ENCODE data around the gene EVA1C. TPM values are rescaled to one million over a fixed set of nuclear protein-coding genes. Genes with fewer than 3 reads are reported as not detected.

Gene EVA1C
- total and polyA plus RNA-seq, 9 of the 15 experiments (the other 6 are each of a cell fraction or from before 2014, with no cell fraction given) = 0.22 TPM; not detected in 8

DNA sequence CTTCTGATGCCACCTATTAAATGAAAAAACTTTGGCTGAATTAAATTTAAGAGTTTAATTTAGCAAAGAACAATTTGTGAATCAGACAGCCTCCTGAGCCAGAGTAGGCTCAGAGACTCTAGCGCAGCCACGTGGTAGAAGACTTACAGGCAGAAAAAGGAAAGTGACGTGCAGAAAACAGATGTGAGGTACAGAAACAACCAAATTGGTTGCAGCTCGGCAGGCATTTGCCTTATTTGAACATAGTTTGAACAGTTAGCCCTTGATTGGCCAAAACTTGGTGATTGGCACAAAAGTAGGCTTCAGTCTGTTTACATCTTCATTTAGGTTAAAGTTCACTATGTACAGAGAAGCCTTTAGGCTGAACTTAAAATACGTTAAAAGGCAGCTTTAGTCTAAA, 149.9 kb downstream of the EVA1C start (continued):
- TF ChIP-seq, protein P1, sequence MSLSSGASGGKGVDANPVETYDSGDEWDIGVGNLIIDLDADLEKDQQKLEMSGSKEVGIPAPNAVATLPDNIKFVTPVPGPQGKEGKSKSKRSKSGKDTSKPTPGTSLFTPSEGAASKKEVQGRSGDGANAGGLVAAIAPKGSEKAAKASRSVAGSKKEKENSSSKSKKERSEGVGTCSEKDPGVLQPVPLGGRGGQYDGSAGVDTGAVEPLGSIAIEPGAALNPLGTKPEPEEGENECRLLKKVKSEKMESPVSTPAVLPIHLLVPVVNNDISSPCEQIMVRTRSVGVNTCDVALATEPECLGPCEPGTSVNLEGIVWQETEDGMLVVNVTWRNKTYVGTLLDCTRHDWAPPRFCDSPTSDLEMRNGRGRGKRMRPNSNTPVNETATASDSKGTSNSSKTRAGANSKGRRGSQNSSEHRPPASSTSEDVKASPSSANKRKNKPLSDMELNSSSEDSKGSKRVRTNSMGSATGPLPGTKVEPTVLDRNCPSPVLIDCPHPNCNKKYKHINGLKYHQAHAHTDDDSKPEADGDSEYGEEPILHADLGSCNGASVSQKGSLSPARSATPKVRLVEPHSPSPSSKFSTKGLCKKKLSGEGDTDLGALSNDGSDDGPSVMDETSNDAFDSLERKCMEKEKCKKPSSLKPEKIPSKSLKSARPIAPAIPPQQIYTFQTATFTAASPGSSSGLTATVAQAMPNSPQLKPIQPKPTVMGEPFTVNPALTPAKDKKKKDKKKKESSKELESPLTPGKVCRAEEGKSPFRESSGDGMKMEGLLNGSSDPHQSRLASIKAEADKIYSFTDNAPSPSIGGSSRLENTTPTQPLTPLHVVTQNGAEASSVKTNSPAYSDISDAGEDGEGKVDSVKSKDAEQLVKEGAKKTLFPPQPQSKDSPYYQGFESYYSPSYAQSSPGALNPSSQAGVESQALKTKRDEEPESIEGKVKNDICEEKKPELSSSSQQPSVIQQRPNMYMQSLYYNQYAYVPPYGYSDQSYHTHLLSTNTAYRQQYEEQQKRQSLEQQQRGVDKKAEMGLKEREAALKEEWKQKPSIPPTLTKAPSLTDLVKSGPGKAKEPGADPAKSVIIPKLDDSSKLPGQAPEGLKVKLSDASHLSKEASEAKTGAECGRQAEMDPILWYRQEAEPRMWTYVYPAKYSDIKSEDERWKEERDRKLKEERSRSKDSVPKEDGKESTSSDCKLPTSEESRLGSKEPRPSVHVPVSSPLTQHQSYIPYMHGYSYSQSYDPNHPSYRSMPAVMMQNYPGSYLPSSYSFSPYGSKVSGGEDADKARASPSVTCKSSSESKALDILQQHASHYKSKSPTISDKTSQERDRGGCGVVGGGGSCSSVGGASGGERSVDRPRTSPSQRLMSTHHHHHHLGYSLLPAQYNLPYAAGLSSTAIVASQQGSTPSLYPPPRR (CRISPR knock-in tag; IDR thresholded peaks at IDR 0.05; ENCODE audit: borderline replicate concordance) = no peak
- TF ChIP-seq, protein P2, sequence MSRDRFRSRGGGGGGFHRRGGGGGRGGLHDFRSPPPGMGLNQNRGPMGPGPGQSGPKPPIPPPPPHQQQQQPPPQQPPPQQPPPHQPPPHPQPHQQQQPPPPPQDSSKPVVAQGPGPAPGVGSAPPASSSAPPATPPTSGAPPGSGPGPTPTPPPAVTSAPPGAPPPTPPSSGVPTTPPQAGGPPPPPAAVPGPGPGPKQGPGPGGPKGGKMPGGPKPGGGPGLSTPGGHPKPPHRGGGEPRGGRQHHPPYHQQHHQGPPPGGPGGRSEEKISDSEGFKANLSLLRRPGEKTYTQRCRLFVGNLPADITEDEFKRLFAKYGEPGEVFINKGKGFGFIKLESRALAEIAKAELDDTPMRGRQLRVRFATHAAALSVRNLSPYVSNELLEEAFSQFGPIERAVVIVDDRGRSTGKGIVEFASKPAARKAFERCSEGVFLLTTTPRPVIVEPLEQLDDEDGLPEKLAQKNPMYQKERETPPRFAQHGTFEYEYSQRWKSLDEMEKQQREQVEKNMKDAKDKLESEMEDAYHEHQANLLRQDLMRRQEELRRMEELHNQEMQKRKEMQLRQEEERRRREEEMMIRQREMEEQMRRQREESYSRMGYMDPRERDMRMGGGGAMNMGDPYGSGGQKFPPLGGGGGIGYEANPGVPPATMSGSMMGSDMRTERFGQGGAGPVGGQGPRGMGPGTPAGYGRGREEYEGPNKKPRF (IDR thresholded peaks at IDR 0.05; ENCODE audit: low read depth, low read length) = no peak
- 0 out of 2 replicates have a peak, but pooled peaks have one; percentile 13 for TF ChIP-seq L3MBTL2 (IDR thresholded peaks at IDR 0.05)
- no peak for TF ChIP-seq NEUROD1 (IDR thresholded peaks at IDR 0.05; ENCODE audit: borderline replicate concordance, low read depth, low read length, partially characterized antibody)
- no peak for TF ChIP-seq MTF1 (CRISPR knock-in tag; IDR thresholded peaks at IDR 0.05; ENCODE audit: borderline replicate concordance)
- TF ChIP-seq CBFA2T2 (conservative IDR thresholded peaks at IDR 0.05) = no peak
- no peak for TF ChIP-seq SMAD2 (IDR thresholded peaks at IDR 0.05; ENCODE audit: low read depth, low read length)
- TF ChIP-seq, protein P3, sequence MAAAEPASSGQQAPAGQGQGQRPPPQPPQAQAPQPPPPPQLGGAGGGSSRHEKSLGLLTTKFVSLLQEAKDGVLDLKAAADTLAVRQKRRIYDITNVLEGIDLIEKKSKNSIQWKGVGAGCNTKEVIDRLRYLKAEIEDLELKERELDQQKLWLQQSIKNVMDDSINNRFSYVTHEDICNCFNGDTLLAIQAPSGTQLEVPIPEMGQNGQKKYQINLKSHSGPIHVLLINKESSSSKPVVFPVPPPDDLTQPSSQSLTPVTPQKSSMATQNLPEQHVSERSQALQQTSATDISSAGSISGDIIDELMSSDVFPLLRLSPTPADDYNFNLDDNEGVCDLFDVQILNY (CRISPR knock-in tag; IDR thresholded peaks at IDR 0.05) = no peak
- TF ChIP-seq JUNB (CRISPR knock-in tag; conservative IDR thresholded peaks at IDR 0.05) = no peak
- 0 out of 2 replicates have a peak, but pooled peaks have one; percentile 2 for TF ChIP-seq NFIC (IDR thresholded peaks at IDR 0.05)
- TF ChIP-seq, protein P4, sequence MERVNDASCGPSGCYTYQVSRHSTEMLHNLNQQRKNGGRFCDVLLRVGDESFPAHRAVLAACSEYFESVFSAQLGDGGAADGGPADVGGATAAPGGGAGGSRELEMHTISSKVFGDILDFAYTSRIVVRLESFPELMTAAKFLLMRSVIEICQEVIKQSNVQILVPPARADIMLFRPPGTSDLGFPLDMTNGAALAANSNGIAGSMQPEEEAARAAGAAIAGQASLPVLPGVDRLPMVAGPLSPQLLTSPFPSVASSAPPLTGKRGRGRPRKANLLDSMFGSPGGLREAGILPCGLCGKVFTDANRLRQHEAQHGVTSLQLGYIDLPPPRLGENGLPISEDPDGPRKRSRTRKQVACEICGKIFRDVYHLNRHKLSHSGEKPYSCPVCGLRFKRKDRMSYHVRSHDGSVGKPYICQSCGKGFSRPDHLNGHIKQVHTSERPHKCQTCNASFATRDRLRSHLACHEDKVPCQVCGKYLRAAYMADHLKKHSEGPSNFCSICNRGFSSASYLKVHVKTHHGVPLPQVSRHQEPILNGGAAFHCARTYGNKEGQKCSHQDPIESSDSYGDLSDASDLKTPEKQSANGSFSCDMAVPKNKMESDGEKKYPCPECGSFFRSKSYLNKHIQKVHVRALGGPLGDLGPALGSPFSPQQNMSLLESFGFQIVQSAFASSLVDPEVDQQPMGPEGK (CRISPR knock-in tag; IDR thresholded peaks at IDR 0.05; ENCODE audit: borderline replicate concordance) = no peak
- no peak for TF ChIP-seq BRCA1 (IDR thresholded peaks at IDR 0.05)
- no peak for TF ChIP-seq BRCA1 (CRISPR knock-in tag; IDR thresholded peaks at IDR 0.05)
- no peak for TF ChIP-seq TAF7 (tag; IDR thresholded peaks at IDR 0.05)
- TF ChIP-seq, protein P5, sequence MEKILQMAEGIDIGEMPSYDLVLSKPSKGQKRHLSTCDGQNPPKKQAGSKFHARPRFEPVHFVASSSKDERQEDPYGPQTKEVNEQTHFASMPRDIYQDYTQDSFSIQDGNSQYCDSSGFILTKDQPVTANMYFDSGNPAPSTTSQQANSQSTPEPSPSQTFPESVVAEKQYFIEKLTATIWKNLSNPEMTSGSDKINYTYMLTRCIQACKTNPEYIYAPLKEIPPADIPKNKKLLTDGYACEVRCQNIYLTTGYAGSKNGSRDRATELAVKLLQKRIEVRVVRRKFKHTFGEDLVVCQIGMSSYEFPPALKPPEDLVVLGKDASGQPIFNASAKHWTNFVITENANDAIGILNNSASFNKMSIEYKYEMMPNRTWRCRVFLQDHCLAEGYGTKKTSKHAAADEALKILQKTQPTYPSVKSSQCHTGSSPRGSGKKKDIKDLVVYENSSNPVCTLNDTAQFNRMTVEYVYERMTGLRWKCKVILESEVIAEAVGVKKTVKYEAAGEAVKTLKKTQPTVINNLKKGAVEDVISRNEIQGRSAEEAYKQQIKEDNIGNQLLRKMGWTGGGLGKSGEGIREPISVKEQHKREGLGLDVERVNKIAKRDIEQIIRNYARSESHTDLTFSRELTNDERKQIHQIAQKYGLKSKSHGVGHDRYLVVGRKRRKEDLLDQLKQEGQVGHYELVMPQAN (IDR thresholded peaks at IDR 0.05; ENCODE audit: borderline replicate concordance) = no peak
- no peak for TF ChIP-seq CTBP1 (IDR thresholded peaks at IDR 0.05; ENCODE audit: borderline replicate concordance)
- TF ChIP-seq PHF21A (IDR thresholded peaks at IDR 0.05; ENCODE audit: borderline replicate concordance, low read depth) = no peak
